Colon (tissue), 2 donors: Measurements from ENCODE around the gene SLC9A7.
A peak's percentile ranks its signal among the peaks of the same experiment; 100 is the strongest.

ENCODE experiments used
- FAIRE-seq: peaks from 2 replicates; lab custom pipeline; 2012; peaks lifted over from hg19 to GRCh38; lab: Jason Lieb, UNC
- donor health status: control.
- donor health status: control.

Gene SLC9A7

GRCh38 chrX:46703980-46704379 lies 54.9 kb downstream of the SLC9A7 start:
- no peak for FAIRE-seq

DNA sequence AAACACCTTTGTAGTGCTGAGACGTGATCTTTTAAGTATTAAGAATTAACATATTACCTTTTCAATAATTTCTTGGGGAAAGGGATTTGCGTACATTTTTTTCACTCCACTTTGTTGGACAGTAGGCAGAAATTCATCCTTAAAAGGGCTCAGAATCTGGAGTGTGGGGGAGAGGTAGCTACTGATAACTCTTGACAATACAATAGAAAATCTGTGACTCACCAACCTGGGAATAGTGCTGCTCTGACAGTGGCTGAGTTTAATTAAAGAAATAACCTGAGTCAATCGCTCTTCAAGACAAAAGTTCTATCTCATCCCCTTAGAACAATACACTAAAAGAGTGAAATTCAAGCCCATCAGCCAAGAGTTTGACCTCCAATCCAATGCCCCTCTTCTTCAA lies 60.2 kb downstream of the SLC9A7 start:
- FAIRE-seq: no peak

GRCh38 chrX:46695491-46695890 lies 63.4 kb downstream of the SLC9A7 start:
- no peak for FAIRE-seq

DNA sequence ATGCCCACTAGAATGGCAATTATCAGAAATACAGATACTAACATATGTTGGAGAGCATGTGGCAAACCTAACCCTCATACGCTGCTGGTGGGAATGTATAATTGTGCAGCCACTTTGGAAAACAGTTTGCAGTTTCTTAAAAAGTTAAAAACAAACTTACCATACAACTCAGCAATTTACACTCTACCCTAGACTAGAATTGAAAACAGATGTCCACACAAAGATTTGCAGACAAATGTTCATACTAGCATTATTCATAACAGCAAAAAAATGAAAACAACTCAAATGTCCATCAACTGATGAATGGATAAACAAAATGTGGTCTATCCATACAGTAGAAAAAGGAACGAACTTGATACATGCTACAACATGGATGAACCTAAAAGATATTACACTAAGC lies 64.4 kb downstream of the SLC9A7 start:
- peak; percentile 90 for FAIRE-seq

GRCh38 chrX:46693149-46693548 lies 65.8 kb downstream of the SLC9A7 start:
- FAIRE-seq: no peak

DNA sequence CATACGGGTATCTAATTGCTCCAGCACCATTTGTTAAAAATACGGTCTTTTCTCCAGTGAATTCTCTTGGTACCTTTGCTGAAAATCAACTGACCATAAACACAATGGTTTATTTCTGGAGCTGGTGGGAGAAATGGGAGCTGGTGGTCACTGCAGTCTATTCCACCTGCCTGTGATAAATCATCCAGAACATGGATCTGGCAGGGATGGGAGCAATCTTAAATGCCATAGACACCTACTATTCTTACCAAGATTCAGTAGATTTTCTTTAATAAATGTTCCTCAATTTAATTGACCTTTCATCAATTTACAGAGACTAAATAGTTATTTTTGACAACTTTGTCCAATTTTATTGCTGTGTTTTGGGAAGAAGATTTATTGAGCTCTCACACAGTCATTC lies 68.1 kb downstream of the SLC9A7 start:
- FAIRE-seq: no peak

DNA sequence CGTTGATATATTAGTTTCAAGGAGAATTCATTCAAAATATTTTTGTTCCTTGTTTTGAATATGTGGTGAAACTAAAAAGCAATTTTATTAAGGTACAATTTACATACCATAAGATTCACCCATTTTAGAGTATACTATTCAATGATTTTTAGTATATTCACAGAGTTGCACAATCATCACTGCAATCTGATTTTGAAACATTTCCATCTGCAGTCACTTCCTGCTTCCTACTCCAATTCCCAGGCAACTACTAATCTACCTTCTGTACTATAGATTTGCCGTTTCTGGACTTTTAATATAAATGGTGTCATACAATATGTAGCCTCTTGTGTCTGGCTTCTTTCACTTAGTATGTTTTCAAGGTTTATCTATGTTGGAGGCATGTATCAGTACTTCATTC lies 71.3 kb downstream of the SLC9A7 start:
- FAIRE-seq: no peak

DNA sequence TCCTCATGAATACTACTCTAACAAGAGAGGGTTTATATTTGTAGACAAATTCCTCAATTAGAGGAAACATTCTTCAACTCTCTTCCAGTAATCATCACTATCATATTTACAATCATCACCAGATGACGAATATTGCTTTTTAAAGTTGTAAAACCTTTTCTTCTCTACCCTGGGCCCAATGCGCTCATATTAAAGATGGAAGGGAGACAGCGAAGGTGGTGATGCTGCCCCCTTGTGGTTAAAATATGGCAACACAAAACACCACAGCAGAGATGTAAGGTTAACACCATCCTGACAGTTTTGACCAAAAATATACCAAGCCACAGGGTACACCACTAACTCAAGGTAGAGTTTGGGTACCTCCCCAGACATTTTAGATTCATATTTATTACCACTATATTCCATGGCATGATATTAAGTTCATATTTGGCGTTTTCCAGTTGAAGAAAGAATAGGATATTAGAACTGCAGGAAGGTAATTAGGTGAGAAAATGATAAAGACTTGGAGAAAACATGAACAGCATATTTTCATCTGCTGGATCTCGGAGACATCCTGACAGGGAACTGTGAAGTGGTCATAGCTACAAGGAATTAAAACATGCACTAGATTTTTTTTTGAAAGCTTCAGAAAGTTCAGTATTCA lies 72.8 kb downstream of the SLC9A7 start:
- FAIRE-seq: no peak

DNA sequence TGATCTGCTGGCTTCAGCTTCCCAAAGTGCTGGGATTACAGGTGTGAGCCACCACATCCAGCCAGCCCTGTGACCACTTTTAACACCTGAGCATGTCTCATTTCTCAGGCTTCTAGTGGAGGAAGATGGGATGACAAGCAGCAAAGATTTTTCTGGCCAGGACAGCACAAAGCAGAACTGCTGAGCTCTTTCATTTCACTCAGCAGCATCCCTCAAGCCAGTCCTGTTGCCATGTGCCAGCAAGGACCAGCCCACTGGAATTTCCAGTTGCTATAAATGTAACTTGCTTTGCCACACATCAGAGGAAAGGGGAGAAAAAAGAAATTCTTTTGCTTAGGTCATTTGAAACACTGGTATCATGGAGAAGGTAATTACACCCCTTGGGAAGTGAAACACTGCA lies 75.9 kb downstream of the SLC9A7 start:
- FAIRE-seq: no peak

DNA sequence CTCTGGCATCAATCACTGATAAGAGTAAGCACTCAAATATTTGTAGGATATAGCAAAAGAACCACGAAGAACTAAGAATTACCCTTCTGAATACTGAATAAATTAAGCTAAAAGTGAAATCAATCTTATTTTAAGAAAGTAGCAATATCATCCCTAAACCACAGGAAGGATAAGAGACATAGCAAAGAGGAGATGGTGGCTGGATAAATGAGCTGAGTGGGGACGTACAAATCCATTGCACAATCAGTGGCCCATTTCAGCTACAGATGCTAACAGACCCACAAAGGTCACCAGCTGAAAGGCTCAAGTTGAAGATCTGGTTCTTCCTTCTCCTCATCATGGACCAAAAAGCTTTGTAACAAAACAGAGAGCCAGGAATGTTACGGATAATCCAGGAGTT lies 77.1 kb downstream of the SLC9A7 start:
- no peak for FAIRE-seq

- no peak for FAIRE-seq
Observed at GRCh38 chrX:46678232-46678631, 80.7 kb downstream of the SLC9A7 start.

DNA sequence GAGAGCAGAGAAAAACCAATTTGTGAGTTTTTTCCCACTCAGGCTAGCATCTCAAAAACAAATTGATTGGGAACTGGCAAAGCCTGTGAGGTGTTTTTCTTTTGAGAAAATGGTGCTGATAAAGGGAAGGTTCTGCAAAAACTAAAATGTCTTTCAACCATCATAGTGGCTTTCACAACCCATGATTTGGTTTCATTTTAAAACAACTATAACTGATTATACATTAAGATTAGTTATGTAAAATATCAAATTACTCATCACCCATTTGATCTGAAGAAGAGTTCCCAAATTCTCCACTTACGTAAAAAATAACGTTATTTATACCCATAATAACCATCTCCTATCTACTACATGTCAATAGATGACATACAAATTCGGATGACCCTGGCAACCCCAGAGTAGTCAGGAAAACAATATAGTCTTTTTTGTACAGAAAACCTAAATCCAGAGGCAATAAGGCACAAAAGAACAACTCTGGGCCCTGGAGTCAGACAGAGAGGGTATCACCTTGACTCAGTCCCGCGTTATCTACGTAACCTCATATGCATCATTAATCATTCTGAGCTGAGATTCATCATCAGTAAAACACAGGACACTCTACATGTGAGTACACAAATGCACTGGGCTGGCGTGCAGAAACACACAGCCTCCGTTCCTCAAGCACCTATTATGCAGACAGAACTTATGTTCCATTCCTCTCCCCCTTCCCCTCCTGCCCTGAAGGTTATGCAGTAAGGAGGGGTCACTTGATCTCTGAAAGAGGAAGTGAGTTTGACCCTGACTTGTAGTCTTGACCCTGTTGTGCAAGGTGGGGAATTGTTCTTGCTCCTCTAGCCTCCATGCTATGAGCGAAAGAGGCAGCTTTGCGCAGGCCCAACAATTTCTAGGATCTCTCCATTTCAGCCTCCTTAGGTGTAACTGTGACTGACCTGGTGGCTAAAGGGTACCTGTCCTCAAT lies 82.2 kb downstream of the SLC9A7 start:
- no peak for FAIRE-seq

DNA sequence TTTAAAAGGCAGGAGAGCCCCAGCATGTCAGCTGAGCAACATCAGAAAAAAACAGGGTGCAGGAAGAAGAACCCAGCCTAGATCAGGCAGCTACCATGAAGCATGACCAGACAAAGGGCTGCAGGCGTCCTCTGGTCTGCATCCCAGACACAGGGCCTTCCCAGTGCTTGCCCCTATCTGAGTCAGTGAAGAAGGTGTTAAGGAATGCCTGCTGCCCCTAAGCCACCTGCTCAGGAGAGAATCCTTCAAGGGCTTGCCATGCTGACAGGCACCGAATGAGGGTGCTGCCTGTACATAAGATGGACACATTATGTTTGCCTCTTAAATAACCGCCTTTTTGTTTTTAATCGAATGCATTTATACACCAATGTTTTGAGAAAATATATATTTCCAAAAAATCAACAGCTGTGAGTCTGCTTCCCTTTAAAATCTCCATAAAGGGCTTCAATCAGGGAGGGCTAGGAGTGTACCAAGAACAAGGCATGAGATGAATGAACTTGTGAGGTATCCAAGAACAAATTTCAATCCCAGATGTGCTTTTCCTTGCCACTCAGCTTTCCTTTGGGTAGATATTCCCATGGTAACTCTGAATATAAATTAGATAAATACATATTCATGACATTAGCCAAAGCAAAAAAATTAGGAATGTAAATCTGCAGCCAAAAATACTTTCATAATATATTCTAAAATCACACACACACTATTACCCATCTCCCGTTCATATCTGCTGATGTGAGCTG lies 85.1 kb downstream of the SLC9A7 start:
- FAIRE-seq: no peak

- no peak for FAIRE-seq
Observed at GRCh38 chrX:46670316-46670715, 88.6 kb downstream of the SLC9A7 start.

DNA sequence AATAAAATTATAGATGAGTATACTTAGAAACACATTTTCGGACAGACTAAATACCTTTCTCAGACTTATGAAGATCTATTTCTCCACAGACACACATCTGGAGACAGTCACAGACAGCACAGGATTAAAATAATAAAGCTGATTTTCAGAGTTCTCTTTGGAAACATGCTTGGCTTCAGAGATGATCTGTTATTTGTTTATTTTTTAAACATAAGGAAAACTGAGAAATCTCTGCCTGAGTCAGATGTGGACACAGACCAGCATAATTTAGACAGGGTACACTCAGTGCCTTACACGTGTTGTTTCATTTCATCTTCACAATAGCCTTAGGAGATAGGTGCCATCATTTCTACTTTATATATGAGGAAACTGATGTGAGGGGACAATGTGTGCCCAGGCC lies 92.1 kb downstream of the SLC9A7 start:
- FAIRE-seq: no peak

DNA sequence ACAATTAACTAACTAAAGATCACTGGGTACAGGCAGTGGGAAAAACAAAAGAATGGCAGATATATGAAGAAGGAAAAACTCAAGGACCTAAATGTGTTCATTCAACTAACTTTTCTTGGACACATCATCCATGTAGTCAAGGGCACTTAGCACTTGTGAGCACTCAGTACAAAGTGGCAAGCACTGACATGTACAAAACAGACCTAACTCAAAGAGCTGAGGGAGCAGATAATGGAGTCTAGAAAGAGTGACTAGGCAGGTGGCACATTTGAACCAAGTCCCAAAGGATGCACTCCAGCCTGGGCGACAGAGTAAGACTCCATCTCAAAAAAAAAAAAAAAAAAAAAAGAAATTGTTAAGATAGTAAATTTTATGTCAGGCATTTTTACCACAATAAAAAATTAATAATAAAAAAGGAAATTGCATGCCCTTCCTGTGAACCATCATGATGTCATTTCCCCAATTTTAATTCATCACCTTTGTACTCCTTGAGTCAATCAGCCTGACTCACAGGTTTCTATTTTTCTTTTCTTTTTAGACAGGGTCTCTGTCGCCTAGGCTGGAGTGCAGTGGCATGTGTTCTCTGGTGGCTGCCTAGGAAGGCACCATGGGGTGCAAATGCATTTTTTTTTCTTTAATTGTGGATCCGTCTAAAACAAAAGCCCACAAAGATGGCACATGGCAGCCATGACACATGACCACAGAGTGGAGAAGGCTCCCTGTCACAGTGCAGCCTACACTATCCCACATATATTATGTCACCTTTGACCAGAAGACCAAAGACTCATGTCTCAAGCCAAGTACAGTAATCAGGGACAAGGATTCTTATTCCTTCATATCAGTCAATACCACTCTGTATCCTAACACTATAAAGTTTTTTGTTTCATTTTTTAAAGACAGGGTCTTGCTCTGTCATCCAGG lies 93.4 kb downstream of the SLC9A7 start:
- no peak for FAIRE-seq

- FAIRE-seq: no peak
Observed at GRCh38 chrX:46662188-46662958, 96.5 kb downstream of the SLC9A7 start.

DNA sequence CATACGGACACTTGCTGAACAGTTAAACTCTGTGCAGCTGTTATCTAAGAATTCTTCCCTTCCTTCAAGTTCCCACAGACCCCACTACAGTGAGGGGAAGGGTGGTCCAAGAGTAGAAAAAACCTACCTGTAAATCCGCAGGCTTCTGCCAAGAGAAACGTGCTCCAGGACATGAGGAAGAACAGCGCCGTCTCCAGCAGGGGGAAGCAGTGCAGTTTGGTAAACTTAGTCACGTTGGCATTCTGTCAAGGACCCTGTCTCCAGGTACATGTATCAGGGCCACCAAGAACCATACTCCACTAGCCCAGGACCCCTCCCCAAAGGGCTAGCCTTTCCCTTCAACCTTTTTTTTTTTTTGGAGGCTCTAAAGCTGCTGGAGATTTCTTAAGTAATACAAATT lies 105.4 kb downstream of the SLC9A7 start:
- FAIRE-seq: no peak

GRCh38 chrX:46649421-46650260 lies 109.3 kb downstream of the SLC9A7 start:
- FAIRE-seq: no peak

DNA sequence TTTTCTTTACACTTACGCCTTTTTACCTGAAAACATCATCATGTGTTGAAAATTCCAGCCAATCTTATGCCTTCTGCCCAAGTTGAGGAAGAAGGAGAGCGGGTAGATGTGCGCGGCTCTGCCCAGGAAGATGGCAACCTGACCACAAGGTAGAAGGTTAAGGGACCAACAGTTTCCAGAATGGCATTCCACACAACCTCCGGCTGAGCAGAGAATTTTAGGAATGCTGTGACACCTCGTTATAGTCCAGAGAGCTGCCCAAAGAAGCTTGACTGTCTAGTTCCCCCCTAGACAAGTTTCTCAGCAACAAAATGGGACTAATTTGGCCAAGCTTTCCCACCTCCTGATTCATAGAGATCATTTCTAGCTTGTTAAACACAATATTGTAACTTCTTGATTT lies 110.3 kb downstream of the SLC9A7 start:
- no peak for FAIRE-seq
